Nephron (organoid): ENCODE data around the gene SNED1.

Experiments used
- H3K27ac Mint-ChIP-seq, 3 experiments: 2 replicates each; pipeline ENCODE4 v1.8.0; 2020; ENCODE audit warnings: mixed read lengths in 3 of 3, mild to moderate bottlenecking in 2 of 3, moderate library complexity in 1 of 3
- H3K27me3 Mint-ChIP-seq: 2 replicates; pipeline ENCODE4 v1.8.0; 2021; ENCODE audit warnings: low read depth, mild to moderate bottlenecking, moderate library complexity, mixed read lengths
- H3K36me3 Mint-ChIP-seq: 2 replicates; pipeline ENCODE4 v1.8.0; 2020; ENCODE audit warnings: low read depth, mixed read lengths
- H3K4me1 Mint-ChIP-seq: 2 replicates; pipeline ENCODE4 v1.8.0; 2020; ENCODE audit warnings: mixed read lengths
- H3K4me3 Mint-ChIP-seq, 3 experiments: 2 replicates each; pipeline ENCODE4 v1.8.0; 2020; ENCODE audit warnings: mild to moderate bottlenecking in 3 of 3, mixed read lengths in 3 of 3, moderate library complexity in 2 of 3
- H3K9me3 Mint-ChIP-seq: 2 replicates; pipeline ENCODE4 v1.8.0; 2020; ENCODE audit warnings: mixed read lengths
- CTCF ChIP-seq, 3 experiments: fragments of 200-600 bp; sonication (generic); IDR thresholded peaks; one replicate each; pipeline ENCODE4 v1.5.0; 2021; ENCODE audit warnings: antibody characterized with exemption in 3 of 3; ENCODE audit not compliant: unreplicated experiment in 3 of 3

SNED1 gene

GRCh38 chr2:241069821-241070281 is 71.4 kb downstream of the SNED1 start:
- no peaks in the 10 kb centered on the region for H3K4me1 Mint-ChIP-seq
- peaks cover 7% of the 10 kb centered on the region for H3K27me3 Mint-ChIP-seq
- no peak for TF ChIP-seq CTCF (IDR thresholded peaks at IDR 0.05; ENCODE audit: unreplicated experiment in 3 of 3)
- H3K9me3 Mint-ChIP-seq: no peaks in the 10 kb centered on the region
- peaks cover 9% of the 10 kb centered on the region for H3K36me3 Mint-ChIP-seq
- no peak overlapping the region for H3K4me3 Mint-ChIP-seq
- no peak overlapping the region for H3K27ac Mint-ChIP-seq

GRCh38 chr2:241070361-241070760 is 71.9 kb downstream of the SNED1 start:
- Mint-ChIP-seq H3K36me3 (peaks cover 14% of the 10 kb centered on the region), H3K4me3 (no peak overlapping the region), H3K9me3 (no peaks in the 10 kb centered on the region), H3K4me1 (no peaks in the 10 kb centered on the region), H3K27me3 (peaks cover 4% of the 10 kb centered on the region), H3K27ac (no peak overlapping the region)
- no peak for TF ChIP-seq CTCF (IDR thresholded peaks at IDR 0.05; ENCODE audit: unreplicated experiment in 3 of 3)

- H3K36me3 Mint-ChIP-seq: peaks cover 21% of the 10 kb centered on the region
- no peak overlapping the region for H3K4me3 Mint-ChIP-seq
- no peak for TF ChIP-seq CTCF (IDR thresholded peaks at IDR 0.05; ENCODE audit: unreplicated experiment in 3 of 3)
- no peak overlapping the region for H3K27ac Mint-ChIP-seq
- peaks cover 4% of the 10 kb centered on the region for H3K27me3 Mint-ChIP-seq
- no peaks in the 10 kb centered on the region for H3K9me3 Mint-ChIP-seq
- no peaks in the 10 kb centered on the region for H3K4me1 Mint-ChIP-seq
Observed at GRCh38 chr2:241070811-241071676, 72.6 kb downstream of the SNED1 start.

GRCh38 chr2:241071677-241072111 is 73.3 kb downstream of the SNED1 start:
- TF ChIP-seq CTCF (IDR thresholded peaks at IDR 0.05; ENCODE audit: unreplicated experiment in 3 of 3): no peak
- H3K9me3 Mint-ChIP-seq: no peaks in the 10 kb centered on the region

GRCh38 chr2:241072151-241072550 is 73.7 kb downstream of the SNED1 start:
- Mint-ChIP-seq H3K9me3 (no peaks in the 10 kb centered on the region), H3K27me3 (peaks cover 1% of the 10 kb centered on the region), H3K36me3 (peaks cover 23% of the 10 kb centered on the region), H3K4me1 (no peaks in the 10 kb centered on the region), H3K4me3 (no peak overlapping the region), H3K27ac (no peak overlapping the region)
- no peak for TF ChIP-seq CTCF (IDR thresholded peaks at IDR 0.05; ENCODE audit: unreplicated experiment in 3 of 3)

More at GRCh38 chr2:241071677-241072111, 73.3 kb downstream of the SNED1 start:
- H3K27me3 Mint-ChIP-seq: peaks cover 4% of the 10 kb centered on the region
- no peaks in the 10 kb centered on the region for H3K4me1 Mint-ChIP-seq
- no peak overlapping the region for H3K4me3 Mint-ChIP-seq
- H3K27ac Mint-ChIP-seq: no peak overlapping the region
- H3K36me3 Mint-ChIP-seq: peaks cover 22% of the 10 kb centered on the region
